HG02571 (cell line): Measurements from ENCODE around the gene LRRIQ1.
"Not testable (repeated sequence)": the region's sequence is repeated elsewhere in the genome, so short reads cannot be mapped to it uniquely, and the experiment has no call there.

Experiments
- ATAC-seq: cut with Tn5 transposase; IDR thresholded peaks from one replicate; pipeline ENCODE4 v1.9.1; 2021; ENCODE audit warnings: mild to moderate bottlenecking, moderate library complexity; ENCODE audit not compliant: unreplicated experiment

The LRRIQ1 gene

GRCh38 chr12:85036234-85036707, at the start of gene LRRIQ1, which contains the start of gene TSPAN19:
TSS of gene LRRIQ1 (plus strand) at chr12:85036351. CDS start at chr12:85038177, 1,826 bp downstream.
TSS of gene TSPAN19 (minus strand) at chr12:85036277. CDS start at chr12:85029946, 6,331 bp downstream.
- peak; percentile 99 for ATAC-seq

- ATAC-seq = no peak
Measured at GRCh38 chr12:84986586-84986985, 49.6 kb upstream of the LRRIQ1 start.

- ATAC-seq = no peak
Measured at GRCh38 chr12:84994426-84994825, 41.7 kb upstream of the LRRIQ1 start.

GRCh38 chr12:84995641-84996040, 40.5 kb upstream of the LRRIQ1 start:
- no peak for ATAC-seq

GRCh38 chr12:84996759-84997158, 39.4 kb upstream of the LRRIQ1 start:
- no peak for ATAC-seq

GRCh38 chr12:84998341-84998740, 37.8 kb upstream of the LRRIQ1 start:
- no peak for ATAC-seq

GRCh38 chr12:85000729-85001128, 35.4 kb upstream of the LRRIQ1 start:
- no peak for ATAC-seq

GRCh38 chr12:85002778-85003296, 33.3 kb upstream of the LRRIQ1 start:
- no peak for ATAC-seq

GRCh38 chr12:85004204-85004603, 31.9 kb upstream of the LRRIQ1 start:
- ATAC-seq = no peak

GRCh38 chr12:85005047-85005446, 31.1 kb upstream of the LRRIQ1 start:
- not testable (repeated sequence) for ATAC-seq

GRCh38 chr12:85005615-85006014, 30.5 kb upstream of the LRRIQ1 start:
- no peak for ATAC-seq

GRCh38 chr12:85006206-85006605, 29.9 kb upstream of the LRRIQ1 start:
- no peak for ATAC-seq

- no peak for ATAC-seq
Measured at GRCh38 chr12:85007836-85008235, 28.3 kb upstream of the LRRIQ1 start.

GRCh38 chr12:85016413-85016812, 19.7 kb upstream of the LRRIQ1 start:
- ATAC-seq = no peak

GRCh38 chr12:85017133-85017532, 19.0 kb upstream of the LRRIQ1 start:
- ATAC-seq = no peak

GRCh38 chr12:85017618-85018017, 18.5 kb upstream of the LRRIQ1 start:
- no peak for ATAC-seq

GRCh38 chr12:85018098-85018497, 18.1 kb upstream of the LRRIQ1 start:
- ATAC-seq = no peak

- no peak for ATAC-seq
Measured at GRCh38 chr12:85029456-85029855, 6.7 kb upstream of the LRRIQ1 start.

GRCh38 chr12:85036733-85037132, 582 bp downstream of the LRRIQ1 start:
- no peak for ATAC-seq

- no peak for ATAC-seq
Measured at GRCh38 chr12:85041395-85041794, 5.2 kb downstream of the LRRIQ1 start.

- ATAC-seq = no peak
Measured at GRCh38 chr12:85043829-85044228, 7.7 kb downstream of the LRRIQ1 start.

GRCh38 chr12:85057370-85057963, 21.3 kb downstream of the LRRIQ1 start:
- peak; percentile 75 for ATAC-seq

- no peak for ATAC-seq
Measured at GRCh38 chr12:85058339-85058738, 22.2 kb downstream of the LRRIQ1 start.
